HT-29 (cell line): ENCODE results near the gene SLAIN2. TPM values are rescaled to one million over a fixed set of nuclear protein-coding genes. Genes with fewer than 3 reads are reported as not detected.
A peak's percentile ranks its signal among the peaks of the same experiment; 100 is the strongest.
"Not testable (repeated sequence)": the region's sequence is repeated elsewhere in the genome, so short reads cannot be mapped to it uniquely, and the experiment has no call there.

Experiments
- DNase-seq: peaks from one replicate; pipeline ENCODE4 v3.0.0-alpha.2; 2015; ENCODE audit warnings: low spot score
- total RNA-seq: library from RNA; depleted of rRNA; stranded (reverse); fragments of >200 nt; shearing (Covaris generic); gene quantifications from 2 replicates; pipeline ENCODE4 v1.2.3, GENCODE V29; 2014; rRNA removed

SLAIN2 gene
- total RNA-seq, 1 experiment from 2014 or later, result 9.4 TPM

- DNase-seq, result no peak
These were observed 98.7 kb downstream of the SLAIN2 start for GRCh38 chr4:48439988-48440387.

GRCh38 chr4:48440914-48441313 lies 99.6 kb downstream of the SLAIN2 start:
- DNase-seq, result not testable (repeated sequence)

- DNase-seq, result peak; percentile 30
These were observed 104.4 kb downstream of the SLAIN2 start for GRCh38 chr4:48445704-48446103.

- no peak for DNase-seq
These were observed 105.3 kb downstream of the SLAIN2 start for GRCh38 chr4:48446642-48447041.

- DNase-seq, result no peak
These were observed 107.8 kb downstream of the SLAIN2 start for GRCh38 chr4:48449151-48449550.

GRCh38 chr4:48450740-48451139 lies 109.4 kb downstream of the SLAIN2 start:
- no peak for DNase-seq

- DNase-seq, result not testable (repeated sequence)
These were observed 110.3 kb downstream of the SLAIN2 start for GRCh38 chr4:48451656-48452055.

GRCh38 chr4:48454591-48454990 lies 113.3 kb downstream of the SLAIN2 start:
- no peak for DNase-seq

- peak; percentile 3 for DNase-seq
These were observed 119.7 kb downstream of the SLAIN2 start for GRCh38 chr4:48461000-48461399.

- peak; percentile 12 for DNase-seq
These were observed 121.0 kb downstream of the SLAIN2 start for GRCh38 chr4:48462363-48462762.

- no peak for DNase-seq
These were observed 126.1 kb downstream of the SLAIN2 start for GRCh38 chr4:48467442-48467841.

GRCh38 chr4:48467891-48468290 lies 126.6 kb downstream of the SLAIN2 start:
- DNase-seq, result no peak

GRCh38 chr4:48470137-48470536 lies 128.8 kb downstream of the SLAIN2 start:
- DNase-seq, result no peak

GRCh38 chr4:48470570-48470969 lies 129.2 kb downstream of the SLAIN2 start:
- no peak for DNase-seq

- no peak for DNase-seq
These were observed 131.5 kb downstream of the SLAIN2 start for GRCh38 chr4:48472794-48473193.

- DNase-seq, result no peak
These were observed 134.4 kb downstream of the SLAIN2 start for GRCh38 chr4:48475770-48476169.

Other genes with a start within 250 kb of the SLAIN2 start
- gene TXK, start 207.3 kb upstream of the SLAIN2 start, total RNA-seq, result 0.89 and 1.7 TPM in 2 replicates
- 1.2 and 3.2 TPM in 2 replicates for gene TEC, start 71.7 kb upstream of the SLAIN2 start, total RNA-seq
- not detected in 2 replicates for gene SLC10A4, start 141.8 kb downstream of the SLAIN2 start, total RNA-seq
- gene ZAR1, start 148.7 kb downstream of the SLAIN2 start, total RNA-seq, result not detected in 2 replicates